ENCODE measurements around the gene PCDH9.

GRCh38 chr13:66400292-66400691 lies 829.8 kb downstream of the PCDH9 start:
- TF ChIP-seq CTCF (conservative IDR thresholded peaks at IDR 0.05; ENCODE audit: low read depth, low read length) (no peak), RFX5 (IDR thresholded peaks at IDR 0.05; ENCODE audit: low read depth, low read length) (no peak), POLR2A (IDR thresholded peaks at IDR 0.05; ENCODE audit: low read depth, low read length) (no peak), SMC3 (IDR thresholded peaks at IDR 0.05; ENCODE audit: low read depth, low read length) (no peak), RAD21 (IDR thresholded peaks at IDR 0.05; ENCODE audit: low read length) (no peak)

All from IMR-90 (cell line).